ENCODE measurements around the gene ANO6.
"Not testable (repeated sequence)": the region's sequence is repeated elsewhere in the genome, so short reads cannot be mapped to it uniquely, and the experiment has no call there.

The ANO6 gene

DNA sequence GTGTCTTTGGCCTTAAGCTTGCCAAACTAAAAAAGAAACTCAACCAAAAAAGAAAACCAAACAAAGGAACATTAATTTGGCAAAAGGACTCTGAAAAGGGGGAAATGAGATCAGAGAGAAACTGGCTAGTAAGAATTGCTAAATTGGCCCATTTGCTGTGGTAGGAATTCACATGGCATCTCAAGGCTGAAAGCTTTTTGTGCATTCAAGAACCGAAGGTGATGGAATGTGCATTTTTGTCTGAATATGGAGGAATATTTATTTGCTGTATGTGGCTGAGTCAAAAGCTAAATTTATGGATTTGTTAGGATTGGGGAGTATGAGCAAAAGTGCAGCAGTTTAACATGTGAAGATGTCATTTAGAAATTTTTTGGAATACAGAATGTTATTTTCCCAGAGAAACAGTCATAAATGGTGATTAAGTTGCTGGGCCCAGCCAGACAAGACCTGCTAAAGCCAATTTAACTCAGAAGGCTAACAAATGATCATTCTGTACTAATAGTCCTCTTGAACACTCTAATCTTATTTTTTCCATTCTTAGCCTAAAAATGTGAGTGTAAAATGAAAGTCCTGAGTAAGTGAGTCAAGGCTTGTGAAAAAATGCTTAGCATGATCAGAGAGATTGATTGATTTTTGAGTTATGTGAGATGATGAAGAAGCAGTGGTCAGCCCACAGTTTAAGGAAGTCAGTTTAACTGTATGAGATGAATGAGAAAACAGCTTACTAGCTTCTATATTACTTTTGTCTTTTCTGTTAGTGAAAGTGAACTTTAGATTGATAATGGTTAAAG lies 94.1 kb downstream of the ANO6 start:
- no peak for DNase-seq (ENCODE audit: low read depth)

DNA sequence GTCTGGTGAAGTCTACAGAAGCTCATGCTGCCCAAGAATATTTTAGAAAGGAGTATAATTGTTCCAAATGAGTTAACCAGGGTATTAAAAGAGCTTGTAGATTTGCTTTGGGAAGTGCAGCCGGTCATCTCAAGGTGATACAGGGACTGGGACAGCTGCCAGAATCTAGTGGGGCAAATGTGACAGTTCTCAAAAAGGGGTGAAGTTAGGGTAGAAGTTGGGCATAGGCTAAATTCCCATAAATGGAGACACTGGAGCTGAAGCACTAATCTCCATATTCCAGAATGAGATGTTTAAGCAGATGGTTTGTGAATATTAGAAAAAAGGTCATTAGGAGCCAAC lies 94.7 kb downstream of the ANO6 start:
- no peak for DNase-seq (ENCODE audit: low read depth)

DNA sequence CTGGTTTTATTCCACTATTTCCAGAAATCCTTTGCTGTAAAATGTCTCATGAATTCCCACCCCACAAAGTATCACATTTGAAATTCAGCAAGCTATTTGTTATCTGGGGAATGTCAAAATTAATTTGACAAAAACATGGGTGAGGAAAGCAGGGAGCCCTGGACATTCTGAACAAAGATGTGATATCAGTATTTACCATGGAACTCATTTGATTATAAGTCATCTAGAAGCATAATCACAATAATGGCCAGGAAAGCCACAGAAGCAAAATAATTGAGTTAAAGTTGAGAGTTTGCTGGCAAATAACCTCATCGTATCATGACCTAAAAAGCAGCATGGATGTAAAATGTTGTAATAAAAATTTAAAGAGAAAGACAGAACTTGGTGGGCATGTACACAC lies 96.1 kb downstream of the ANO6 start:
- DNase-seq (ENCODE audit: low read depth) = no peak

DNA sequence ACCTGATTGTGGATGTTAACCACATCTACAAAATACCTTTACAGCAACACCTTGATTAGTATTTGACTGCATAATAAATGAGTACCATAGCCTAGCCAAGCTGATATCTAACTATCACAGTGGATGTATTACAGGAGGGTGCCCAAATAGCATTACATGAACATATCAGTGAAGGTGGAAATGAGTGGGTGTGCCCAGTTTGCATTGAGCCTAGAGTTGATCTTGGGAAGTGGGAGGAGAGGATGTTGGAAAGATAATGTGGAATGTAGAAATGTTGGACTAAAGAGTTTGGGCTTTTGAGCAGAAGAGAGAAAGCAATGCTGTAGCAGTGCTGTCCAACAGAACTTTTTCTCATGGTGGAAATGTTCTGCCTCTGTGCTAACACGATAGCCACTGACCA lies 98.9 kb downstream of the ANO6 start:
- DNase-seq (ENCODE audit: low read depth) = no peak

DNA sequence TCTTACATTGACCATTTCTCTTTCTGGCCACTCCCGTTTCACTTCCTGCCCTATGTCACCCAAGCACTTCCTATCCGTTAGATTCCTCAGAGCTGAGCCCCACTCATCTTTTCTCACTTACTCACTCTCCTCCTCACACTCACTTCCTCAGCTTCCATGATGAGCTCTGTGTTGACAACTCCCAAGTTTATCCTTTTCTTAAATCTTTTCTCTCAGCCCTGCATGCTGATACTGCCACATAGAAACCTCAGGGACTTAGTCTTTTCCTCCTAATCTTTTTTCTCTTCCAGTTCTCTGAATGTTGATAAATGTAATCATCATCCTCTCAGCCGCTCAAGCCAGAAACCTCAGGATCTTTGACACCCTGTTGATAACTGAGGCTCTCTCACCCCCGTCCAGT lies 99.6 kb downstream of the ANO6 start:
- DNase-seq (ENCODE audit: low read depth) = no peak

DNA sequence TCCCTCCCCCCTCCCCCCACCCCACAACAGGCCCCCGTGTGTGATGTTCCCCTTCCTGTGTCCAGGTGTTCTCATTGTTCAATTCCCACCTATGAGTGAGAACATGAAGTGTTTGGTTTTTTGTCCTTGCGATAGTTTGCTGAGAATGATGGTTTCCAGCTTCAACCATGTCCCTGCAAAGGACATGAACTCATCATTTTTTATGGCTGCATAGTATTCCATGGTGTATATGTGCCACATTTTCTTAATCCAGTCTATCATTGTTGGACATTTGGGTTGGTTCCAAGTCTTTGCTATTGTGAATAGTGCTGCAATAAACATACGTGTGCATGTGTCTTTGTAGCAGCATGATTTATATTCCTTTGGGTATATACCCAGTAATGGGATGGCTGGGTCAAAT lies 101.4 kb downstream of the ANO6 start:
- DNase-seq (ENCODE audit: low read depth) = not testable (repeated sequence)

DNA sequence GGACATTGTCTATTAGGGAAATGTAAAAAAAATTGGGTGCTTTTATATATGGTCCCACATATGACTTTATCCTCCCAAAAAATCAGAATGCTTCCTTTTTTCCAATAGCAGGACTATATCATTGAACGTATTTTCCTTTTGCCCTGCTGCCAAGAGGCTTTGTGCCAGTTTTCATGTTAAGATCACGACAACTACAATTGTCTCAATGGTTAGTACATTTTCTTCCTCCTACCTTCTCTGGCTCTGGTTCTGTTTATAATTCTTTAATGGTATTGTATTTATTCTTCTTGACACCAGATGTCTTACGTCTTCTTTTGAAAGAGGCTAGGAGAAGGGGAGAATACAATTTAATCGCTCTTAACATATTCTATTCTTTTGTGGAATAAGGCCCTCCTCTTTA lies 106.9 kb downstream of the ANO6 start:
- DNase-seq (ENCODE audit: low read depth) = no peak

DNA sequence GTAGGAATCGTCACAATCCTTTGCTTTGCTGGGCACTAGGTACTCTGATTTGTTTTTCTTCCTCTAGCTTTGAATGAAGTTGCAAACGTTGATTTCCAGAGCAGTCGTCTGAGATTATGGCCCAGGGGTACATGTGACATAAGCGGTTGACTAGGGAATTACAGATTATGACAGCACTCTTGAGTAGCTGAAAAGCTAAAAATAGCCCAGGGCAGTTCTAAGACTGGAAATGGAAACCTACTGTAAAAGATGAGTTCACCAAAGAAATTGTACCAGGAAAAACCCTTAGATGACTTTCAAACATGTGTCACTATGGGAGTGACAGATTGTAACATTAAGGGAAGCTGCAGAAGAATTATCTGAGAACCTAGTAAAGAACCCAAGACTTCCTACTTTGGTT lies 108.5 kb downstream of the ANO6 start:
- DNase-seq (ENCODE audit: low read depth) = no peak

DNA sequence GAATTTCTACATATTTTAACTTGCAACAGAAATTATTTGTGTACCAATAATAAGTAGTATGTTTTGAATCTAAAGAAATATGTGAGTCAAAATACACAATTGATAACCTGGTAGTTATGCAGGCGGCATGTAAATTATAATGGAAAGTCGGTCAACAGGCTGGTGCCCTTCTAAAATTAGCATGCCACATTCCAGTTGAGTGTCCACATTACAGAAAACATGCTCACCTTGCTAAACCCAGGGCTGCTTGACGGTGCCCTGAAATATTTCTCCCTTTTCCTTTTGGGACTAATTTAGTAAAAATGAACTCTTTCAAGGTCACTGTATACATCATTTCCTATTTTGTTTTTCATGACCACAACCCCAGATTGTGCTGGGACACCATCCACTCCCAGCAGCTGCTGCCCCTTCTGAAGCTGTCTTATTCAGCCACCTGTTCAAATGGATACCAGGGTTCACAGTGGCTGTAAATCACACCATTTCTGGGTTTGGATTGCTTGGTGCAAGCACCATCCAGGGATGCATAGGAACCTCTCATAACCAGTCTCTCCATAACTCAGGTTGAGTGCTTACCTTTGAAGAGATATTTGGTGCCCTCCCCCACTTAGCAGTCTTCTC lies 110.6 kb downstream of the ANO6 start:
- DNase-seq (ENCODE audit: low read depth) = no peak

DNA sequence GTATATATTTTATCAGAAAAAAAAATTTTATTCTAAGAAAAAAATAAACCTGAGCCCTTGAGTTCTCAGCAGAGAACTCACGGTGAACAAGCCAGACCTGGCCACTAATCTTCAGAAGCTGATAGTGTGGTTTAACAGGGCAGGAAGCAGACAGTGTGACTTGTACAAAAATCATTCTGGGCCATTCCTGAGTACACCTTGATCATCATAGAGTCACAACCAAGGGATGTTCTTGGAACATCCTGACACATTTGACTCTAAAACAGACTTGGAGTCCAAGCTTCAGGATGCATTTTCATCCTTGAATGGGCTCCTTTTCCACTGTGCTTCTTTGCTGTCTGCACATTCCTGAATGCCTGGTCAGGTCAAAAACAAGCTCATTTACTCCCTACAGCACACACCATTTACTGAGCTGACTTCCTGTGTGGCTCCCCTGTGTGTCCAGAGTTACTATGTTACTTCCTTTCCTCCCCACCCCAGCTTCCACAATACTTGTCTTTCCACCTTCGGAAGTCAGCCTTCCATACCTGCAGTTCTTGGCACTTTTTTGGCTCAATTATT lies 112.0 kb downstream of the ANO6 start:
- no peak for DNase-seq (ENCODE audit: low read depth)

DNA sequence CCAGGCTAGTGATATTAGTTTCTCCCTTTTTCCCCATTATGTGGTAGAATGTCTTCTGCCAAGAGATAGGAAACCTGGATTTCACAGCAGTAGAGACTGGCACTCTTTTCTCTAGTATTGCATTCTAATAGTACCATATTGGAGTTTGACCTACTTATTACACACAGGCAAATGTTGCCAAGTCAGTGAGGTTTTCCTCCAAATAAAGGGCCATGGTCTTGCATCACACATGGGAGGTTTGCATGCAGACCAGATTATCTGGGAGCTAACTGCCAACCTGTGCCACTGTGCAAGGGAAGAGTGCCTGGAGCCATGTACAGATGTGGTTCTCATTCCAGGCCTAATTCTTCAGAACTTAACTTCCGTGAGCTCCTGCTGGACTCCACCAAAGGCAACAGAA lies 113.3 kb downstream of the ANO6 start:
- no peak for DNase-seq (ENCODE audit: low read depth)

DNA sequence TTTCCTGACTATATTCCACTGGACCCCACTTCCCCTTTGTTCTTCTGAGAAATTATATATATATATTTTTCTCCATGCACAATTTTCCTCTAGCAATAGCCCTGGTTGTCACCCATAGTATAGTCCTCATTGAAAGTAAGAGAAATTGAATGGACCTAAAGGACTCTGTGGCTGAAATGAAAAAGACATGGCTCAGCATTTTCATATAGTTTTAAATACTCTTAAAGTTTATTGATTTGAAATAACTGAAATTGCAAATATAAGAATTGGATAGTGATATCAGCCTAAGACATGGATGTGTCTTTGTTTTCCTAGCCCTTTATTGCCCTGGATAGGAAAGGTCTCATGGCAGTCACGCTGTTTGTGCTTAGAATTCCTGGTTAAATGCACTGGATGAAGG lies 113.8 kb downstream of the ANO6 start:
- no peak for DNase-seq (ENCODE audit: low read depth)

DNA sequence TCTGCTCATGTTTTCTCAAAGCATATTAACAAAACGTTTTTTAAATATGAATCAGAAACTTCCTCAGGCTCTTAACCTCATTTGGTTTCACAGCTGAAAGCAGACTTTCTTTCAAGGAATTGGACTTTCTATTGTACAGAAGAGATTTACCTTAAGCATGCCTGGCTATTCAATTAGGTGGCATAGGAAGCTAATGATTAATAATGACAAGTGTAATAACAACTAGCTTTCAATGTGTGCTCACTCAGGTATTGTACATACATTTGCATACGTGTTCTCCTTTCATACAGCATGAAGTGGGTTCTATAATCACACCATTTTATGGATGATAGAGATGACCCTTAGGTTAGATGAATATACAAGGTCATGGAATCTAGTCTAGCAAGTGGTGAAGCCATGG lies 115.7 kb downstream of the ANO6 start:
- DNase-seq (ENCODE audit: low read depth) = no peak

DNA sequence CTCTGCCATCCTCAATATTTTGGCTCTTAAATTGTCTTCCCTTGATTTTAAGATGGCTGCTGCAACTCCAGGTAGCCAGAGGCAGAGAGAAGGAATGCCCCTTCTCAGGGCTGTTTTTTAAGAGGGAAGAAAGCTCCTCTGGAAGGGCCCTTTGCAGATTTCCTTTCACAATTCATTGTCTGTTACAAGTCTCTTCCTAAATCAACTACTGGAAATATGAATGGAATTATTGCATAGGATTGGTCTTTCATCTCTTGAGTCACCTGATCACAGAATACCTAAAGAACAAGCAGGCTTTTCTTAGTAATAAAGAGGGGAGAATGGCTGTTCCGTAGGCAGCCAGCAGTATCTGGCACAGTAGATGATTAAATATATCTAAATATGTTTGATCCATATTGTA lies 118.5 kb downstream of the ANO6 start:
- DNase-seq (ENCODE audit: low read depth) = no peak

DNA sequence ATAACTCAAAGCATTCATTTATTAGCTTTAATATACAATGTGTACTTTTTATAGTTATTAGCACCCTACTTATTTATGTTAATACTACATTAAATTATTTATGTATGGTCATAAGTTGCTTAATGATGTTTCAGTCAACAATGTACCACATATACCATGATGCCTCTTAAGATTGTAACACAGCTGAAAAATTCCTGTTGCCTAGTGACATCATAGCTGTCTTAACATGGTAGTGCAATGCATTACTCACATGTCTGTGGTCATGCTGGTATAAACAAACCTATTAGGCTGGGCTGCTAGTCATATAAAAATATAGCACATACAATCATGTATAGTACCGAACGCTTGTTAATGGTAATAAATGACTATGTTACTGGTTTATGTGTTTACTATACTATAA lies 120.4 kb downstream of the ANO6 start:
- DNase-seq (ENCODE audit: low read depth) = peak; percentile 59

DNA sequence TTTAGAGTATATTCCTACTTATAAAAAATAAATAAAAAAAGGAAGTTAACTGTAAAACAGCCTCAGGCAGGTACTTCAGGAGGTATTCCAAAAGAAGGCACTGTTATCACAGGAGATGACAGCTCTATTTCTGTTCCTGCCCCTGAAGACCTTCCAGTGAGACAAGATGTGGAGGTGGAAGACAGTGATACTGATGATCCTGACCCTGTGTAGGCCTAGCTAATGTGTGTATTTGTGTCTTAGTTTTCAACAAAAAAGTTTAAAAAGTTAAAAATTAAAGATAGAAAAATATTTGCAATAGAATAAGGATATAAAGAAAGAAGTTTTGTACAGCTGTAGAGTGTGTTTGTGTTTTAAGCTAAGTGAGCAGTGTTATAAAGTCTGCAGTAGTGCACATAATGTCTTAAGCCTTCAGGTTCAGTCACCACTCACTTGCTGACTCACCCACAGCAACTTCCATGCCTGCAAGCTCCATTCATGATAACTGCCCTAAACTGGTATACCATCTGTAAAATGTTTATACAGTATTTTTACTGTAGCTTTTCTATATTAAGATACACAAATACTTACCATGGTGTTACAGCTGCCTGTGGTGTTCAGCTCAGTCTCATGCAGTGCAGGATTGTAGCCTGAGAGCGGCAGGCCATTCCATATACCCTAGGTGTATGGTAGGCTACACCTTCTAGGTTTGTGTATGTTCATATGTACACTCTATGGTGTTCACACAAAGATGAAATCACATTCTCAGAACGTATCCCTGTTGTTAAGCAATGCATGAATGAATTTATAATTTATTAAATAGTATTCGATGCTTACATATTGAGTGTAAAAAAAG lies 121.1 kb downstream of the ANO6 start:
- peak; percentile 42 for DNase-seq (ENCODE audit: low read depth)

DNA sequence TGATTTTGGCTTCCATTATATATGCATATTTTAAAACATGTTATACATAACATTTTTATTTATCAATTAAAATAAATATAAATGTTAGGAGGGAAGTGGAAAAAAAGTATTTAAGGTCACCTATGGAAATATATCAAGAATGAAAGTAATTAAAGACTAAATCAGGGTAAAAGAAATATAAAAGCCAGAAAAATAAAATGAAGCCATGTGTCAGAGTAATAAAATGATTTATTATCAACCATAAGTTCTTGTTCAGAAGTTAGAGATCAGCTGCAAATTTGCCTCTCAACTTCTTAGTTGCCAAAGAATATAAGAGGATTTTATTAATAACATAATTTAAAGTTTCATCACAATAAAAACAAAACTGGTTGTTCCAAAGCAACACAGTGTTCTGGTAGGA lies 121.9 kb downstream of the ANO6 start:
- no peak for DNase-seq (ENCODE audit: low read depth)

DNA sequence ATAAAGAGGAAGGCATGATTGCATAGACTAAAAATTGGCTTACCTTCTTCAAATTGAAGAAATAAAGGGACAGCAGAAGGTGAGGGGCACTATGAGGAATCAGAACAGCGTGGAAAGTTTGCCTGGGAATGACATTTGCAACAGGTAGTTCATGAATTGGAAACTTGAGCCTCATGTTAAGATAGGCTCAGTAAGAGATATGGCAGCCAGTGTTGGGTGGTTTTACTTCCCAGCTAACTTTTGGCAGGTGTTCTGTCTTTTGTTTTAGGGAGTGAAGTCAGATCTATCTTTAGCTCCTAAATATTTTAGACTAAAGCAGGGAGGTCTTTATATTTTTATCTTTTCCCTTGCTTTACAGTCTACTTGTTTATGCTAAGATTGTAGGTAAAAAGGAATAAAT lies 122.4 kb downstream of the ANO6 start:
- no peak for DNase-seq (ENCODE audit: low read depth)

DNA sequence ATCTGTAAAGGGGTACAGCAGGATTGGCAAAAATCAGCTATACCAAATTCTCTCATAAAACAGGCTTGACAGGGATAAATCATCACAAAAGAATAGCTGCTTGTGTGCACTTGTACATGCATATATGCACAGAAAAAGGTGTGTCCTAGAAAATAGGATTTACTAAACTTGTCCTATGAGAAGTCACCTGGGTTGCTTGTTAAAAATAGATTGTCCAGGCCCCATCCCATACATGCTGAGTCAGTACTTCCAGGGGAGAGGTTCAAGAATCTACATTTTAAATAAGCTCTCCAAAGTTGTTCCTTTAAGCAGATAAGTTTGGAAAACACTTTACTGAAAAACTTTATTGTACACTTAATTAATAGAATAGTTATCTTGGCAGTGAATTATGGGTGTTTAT lies 123.1 kb downstream of the ANO6 start:
- DNase-seq (ENCODE audit: low read depth) = no peak

DNA sequence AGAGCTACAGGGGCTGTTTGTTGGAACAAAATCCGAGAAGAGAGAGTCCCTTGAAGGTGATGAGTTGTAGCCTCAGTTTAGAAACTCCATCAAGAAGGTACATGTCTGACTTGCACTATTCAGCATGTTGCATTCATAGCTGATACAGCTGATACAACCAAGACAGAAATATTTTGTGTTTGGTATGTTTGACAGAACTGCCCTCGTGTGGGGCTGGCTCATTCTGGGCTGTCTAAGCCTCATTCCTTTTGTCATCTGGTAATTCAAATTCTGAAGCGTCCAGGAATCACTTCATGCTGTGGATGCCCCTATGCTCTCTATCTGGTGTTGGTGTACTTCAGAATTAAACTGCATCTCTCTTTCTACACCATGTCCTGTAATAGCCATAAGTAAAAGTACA lies 126.3 kb downstream of the ANO6 start:
- no peak for DNase-seq (ENCODE audit: low read depth)

DNA sequence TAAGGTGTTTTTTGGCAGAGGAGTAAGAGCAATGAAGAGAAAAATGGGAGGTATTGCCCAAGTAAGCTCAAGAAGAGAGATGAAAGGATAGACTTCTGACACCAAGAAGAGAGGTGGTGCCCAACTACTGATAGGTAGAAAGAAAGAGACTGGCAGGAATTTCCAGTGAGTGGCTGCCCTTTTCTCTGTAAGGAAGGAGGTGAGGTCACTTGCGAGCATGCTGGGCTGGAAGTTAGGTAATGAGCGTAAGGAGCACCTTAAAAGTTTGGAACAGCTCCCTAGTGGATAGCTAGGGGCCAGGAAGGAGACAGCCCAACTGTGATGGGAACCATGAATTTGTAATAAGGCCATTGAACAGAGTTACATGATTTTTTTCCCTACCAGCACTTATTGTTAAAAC lies 127.0 kb downstream of the ANO6 start:
- no peak for DNase-seq (ENCODE audit: low read depth)

DNA sequence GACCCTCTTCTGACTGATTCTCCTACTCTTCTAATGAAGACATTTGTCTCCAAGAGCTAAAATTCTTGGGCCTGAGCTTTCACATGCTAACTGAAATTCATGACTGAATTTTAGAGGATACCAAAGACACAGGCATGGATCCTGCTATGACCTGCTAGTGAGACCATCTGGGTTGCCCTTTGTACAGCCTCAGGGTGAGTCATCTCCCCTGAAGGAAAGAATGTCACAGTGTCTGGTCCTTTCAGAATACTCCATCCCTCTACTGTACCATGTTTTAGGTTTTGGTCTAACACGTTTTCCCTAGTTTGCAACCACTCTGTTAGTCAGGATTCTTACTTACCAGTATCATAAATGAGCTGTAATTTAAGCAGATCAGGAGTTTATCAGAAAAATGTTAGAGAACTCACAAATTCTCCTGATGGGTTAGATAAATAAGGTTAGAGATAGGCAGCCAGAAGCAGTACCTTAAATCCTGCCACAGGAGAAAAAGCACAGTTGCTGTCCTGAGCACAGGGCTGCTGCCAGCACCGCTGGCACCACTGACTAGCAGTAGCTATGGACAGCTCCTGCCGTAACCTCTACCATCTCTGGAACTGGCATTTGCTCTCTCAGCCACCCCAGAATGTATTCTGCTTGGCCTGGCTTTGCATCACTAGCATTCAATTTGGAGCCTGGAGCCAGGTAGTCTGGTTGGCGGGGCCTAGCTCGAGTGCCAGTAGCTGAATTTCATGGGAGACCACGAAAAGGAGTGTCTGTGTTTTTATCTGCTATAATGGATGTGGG lies 127.6 kb downstream of the ANO6 start:
- no peak for DNase-seq (ENCODE audit: low read depth)

Data from HS-27A (cell line).